ENCODE results near the gene ADAM19.

DNA sequence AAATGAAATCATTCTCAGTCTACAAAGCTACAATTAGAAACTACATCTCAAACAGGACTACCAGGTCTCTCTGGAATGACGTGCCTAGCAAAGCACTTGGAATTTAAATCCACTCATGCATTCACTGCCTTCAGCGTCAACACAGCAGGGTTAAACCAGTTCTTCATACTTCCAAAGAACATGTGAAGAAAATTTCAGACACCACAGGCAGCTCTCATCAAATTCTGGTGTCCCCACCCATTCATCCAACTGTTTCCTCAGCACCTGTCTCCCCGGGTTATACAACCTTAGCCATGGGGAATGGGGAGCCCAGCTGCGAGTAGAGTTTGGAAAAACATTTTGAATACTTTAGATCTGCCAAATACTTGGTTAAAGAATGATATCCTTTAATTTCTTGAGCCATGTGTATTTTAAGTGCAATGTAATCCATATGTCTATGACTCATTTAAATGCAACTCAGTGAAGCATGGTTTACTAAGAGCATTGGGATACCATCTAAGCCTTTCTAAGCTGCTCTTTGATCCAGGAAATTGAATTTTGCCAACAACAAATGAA, 17.5 kb downstream of the ADAM19 start:
- TF ChIP-seq, protein P1, sequence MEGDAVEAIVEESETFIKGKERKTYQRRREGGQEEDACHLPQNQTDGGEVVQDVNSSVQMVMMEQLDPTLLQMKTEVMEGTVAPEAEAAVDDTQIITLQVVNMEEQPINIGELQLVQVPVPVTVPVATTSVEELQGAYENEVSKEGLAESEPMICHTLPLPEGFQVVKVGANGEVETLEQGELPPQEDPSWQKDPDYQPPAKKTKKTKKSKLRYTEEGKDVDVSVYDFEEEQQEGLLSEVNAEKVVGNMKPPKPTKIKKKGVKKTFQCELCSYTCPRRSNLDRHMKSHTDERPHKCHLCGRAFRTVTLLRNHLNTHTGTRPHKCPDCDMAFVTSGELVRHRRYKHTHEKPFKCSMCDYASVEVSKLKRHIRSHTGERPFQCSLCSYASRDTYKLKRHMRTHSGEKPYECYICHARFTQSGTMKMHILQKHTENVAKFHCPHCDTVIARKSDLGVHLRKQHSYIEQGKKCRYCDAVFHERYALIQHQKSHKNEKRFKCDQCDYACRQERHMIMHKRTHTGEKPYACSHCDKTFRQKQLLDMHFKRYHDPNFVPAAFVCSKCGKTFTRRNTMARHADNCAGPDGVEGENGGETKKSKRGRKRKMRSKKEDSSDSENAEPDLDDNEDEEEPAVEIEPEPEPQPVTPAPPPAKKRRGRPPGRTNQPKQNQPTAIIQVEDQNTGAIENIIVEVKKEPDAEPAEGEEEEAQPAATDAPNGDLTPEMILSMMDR (IDR thresholded peaks at IDR 0.05): no peak
- no peak for TF ChIP-seq ZFX (IDR thresholded peaks at IDR 0.05; ENCODE audit: borderline replicate concordance)

Measured in 22Rv1 (cell line).